Measurements from ENCODE around the gene RPL22. TPM values are rescaled to one million over a fixed set of nuclear protein-coding genes. Genes with fewer than 3 reads are reported as not detected.

Gene RPL22
- total RNA-seq, 2 donors from 2014 or later = 121 to 213 TPM

GRCh38 chr1:6152882-6153281 lies 46.5 kb downstream of the RPL22 start:
- intact Hi-C loops (cut with DNase I) = no loop called here
- Histone ChIP-seq H3K27ac (no peak overlapping the region), H3K27me3 (replicated peaks; ENCODE audit: insufficient read depth) (no peaks in the 10 kb centered on the region), H3K9me3 (no peaks in the 10 kb centered on the region), H3K4me3 (no peak overlapping the region), H3K4me1 (replicated peaks) (peaks cover 5% of the 10 kb centered on the region), H3K36me3 (no peaks in the 10 kb centered on the region)
- DNase-seq (ENCODE audit: low spot score) = no peak
- TF ChIP-seq, protein P1, sequence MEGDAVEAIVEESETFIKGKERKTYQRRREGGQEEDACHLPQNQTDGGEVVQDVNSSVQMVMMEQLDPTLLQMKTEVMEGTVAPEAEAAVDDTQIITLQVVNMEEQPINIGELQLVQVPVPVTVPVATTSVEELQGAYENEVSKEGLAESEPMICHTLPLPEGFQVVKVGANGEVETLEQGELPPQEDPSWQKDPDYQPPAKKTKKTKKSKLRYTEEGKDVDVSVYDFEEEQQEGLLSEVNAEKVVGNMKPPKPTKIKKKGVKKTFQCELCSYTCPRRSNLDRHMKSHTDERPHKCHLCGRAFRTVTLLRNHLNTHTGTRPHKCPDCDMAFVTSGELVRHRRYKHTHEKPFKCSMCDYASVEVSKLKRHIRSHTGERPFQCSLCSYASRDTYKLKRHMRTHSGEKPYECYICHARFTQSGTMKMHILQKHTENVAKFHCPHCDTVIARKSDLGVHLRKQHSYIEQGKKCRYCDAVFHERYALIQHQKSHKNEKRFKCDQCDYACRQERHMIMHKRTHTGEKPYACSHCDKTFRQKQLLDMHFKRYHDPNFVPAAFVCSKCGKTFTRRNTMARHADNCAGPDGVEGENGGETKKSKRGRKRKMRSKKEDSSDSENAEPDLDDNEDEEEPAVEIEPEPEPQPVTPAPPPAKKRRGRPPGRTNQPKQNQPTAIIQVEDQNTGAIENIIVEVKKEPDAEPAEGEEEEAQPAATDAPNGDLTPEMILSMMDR (IDR thresholded peaks at IDR 0.05) = no peak
- no peak for TF ChIP-seq POLR2AphosphoS5 (IDR thresholded peaks at IDR 0.05)
- WGBS = 72% methylated on average over 7 of the region's 7 CpGs

DNA sequence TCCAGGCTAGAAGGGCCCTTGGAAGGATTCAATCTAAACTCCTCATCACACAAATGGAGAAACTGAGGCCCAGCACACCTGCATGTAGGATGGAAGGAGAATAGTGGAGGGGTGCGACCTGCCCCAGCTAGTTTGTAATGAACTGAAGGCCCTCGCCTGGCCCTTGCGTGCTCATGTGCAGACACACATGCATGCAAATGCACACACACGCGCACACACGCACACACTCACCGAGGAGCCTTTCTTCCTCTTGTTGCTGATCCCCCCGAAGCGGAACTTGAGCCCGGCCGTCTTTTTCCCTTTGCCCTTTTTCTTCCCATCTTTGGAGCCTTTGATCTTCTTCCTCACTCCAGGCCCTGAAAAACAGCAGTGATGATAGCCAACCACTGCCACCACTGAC lies 47.2 kb downstream of the RPL22 start:
- intact Hi-C loops (cut with DNase I) = no loop called here
- no peak for DNase-seq (ENCODE audit: low spot score)
- peaks cover 2% of the 10 kb centered on the region for H3K27me3 ChIP-seq (replicated peaks; ENCODE audit: insufficient read depth)
- TF ChIP-seq POLR2AphosphoS5 (IDR thresholded peaks at IDR 0.05) (no peak), POLR2A (IDR thresholded peaks at IDR 0.05) (no peak)
- TF ChIP-seq, protein P1 (IDR thresholded peaks at IDR 0.05) = no peak
- WGBS = 68% methylated on average over 11 of the region's 11 CpGs
- no peaks in the 10 kb centered on the region for H3K4me1 ChIP-seq (replicated peaks)
- no peak overlapping the region for H3K27ac ChIP-seq
- H3K4me3 ChIP-seq = no peak overlapping the region
- H3K36me3 ChIP-seq = no peaks in the 10 kb centered on the region
- no peaks in the 10 kb centered on the region for H3K9me3 ChIP-seq

GRCh38 chr1:6151291-6151822 lies 48.0 kb downstream of the RPL22 start:
- no peak overlapping the region for H3K27ac ChIP-seq
- H3K36me3 ChIP-seq = no peaks in the 10 kb centered on the region
- no peak overlapping the region for H3K4me3 ChIP-seq
- no peak for DNase-seq (ENCODE audit: low spot score)
- no peaks in the 10 kb centered on the region for H3K9me3 ChIP-seq
- no peaks in the 10 kb centered on the region for H3K4me1 ChIP-seq (replicated peaks)
- intact Hi-C loops (cut with DNase I) = no loop called here
- H3K27me3 ChIP-seq (replicated peaks; ENCODE audit: insufficient read depth) = peaks cover 10% of the 10 kb centered on the region
- 76% methylated on average over 8 of the region's 9 CpGs for WGBS
- no peak for TF ChIP-seq POLR2A (IDR thresholded peaks at IDR 0.05)
- no peak for TF ChIP-seq POLR2AphosphoS5 (IDR thresholded peaks at IDR 0.05)
- TF ChIP-seq, protein P1 (IDR thresholded peaks at IDR 0.05) = no peak

DNA sequence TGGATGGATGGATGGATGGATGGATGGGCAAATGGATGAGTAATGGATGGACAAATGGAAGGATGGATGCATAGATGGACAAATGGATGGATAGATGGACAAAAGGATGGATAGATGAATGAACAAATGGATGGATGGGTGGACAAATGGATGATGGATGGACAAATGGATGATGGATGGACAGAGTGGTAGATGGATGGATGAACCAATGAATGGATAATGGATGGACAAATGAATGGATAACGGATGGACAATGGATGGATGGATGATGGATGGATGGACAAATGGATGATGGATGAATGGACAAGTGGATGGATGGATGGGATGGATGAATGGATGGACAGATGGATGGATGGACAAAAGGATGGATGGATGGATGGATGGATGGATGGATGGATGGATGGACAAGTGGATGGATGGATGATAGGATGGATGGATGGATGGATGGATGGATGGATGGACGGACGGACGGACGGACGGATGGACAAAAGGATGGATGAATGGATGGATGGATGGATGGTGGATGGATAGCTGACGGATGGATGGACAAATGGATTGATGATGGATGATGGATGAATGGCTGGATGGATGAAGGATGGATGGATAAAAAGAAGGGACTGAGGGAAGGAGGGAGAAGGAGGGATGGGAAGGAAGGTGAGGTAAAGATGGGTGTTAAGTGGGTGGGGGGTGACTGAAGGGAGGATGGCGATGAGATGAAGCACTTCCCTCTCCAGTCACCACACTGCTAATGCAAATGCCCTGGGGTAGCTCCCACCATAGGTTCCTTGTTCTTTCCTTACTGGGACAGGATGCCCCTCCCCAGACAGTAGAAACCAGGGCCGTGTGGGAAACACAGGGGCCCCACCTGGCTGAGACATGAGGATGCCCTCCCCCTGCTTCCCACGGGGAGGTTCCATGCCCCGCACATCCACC lies 49.1 kb downstream of the RPL22 start:
- Histone ChIP-seq H3K36me3 (no peaks in the 10 kb centered on the region), H3K9me3 (no peaks in the 10 kb centered on the region), H3K4me1 (replicated peaks) (no peaks in the 10 kb centered on the region), H3K27me3 (replicated peaks; ENCODE audit: insufficient read depth) (peaks cover 10% of the 10 kb centered on the region), H3K4me3 (no peak overlapping the region), H3K27ac (no peak overlapping the region)
- intact Hi-C loops (cut with DNase I) = no loop called here
- no peak for DNase-seq (ENCODE audit: low spot score)
- 74% methylated on average over 11 of the region's 11 CpGs for WGBS
- TF ChIP-seq POLR2A (IDR thresholded peaks at IDR 0.05) = no peak
- TF ChIP-seq POLR2AphosphoS5 (IDR thresholded peaks at IDR 0.05) = no peak
- TF ChIP-seq, protein P1 (IDR thresholded peaks at IDR 0.05) = no peak

Data from prostate gland (tissue), 2 donors.